ACC112 (cell line): ENCODE results near the gene JPH2.
A peak's percentile ranks its signal among the peaks of the same experiment; 100 is the strongest.

Experiments
- H2AFZ ChIP-seq: fragments of 200-600 bp; sonication (generic); one replicate; pipeline ENCODE4 v1.6.0; 2017; ENCODE audit warnings: antibody characterized with exemption, low read length; ENCODE audit not compliant: unreplicated experiment
- H3K27ac ChIP-seq: fragments of 200-600 bp; sonication (generic); 2 replicates; pipeline ENCODE4 v1.5.1; 2014; ENCODE audit warnings: low read depth, mild to moderate bottlenecking, antibody characterized with exemption, low read length, moderate library complexity
- H3K27me3 ChIP-seq: fragments of 200-600 bp; sonication (generic); 2 replicates; pipeline ENCODE4 v1.6.1; 2014; ENCODE audit warnings: mild to moderate bottlenecking, antibody characterized with exemption, low read length, moderate library complexity, mixed read lengths; ENCODE audit not compliant: insufficient read depth
- H3K36me3 ChIP-seq: fragments of 200-600 bp; sonication (generic); 2 replicates; pipeline ENCODE4 v1.6.1; 2016; ENCODE audit warnings: mild to moderate bottlenecking, antibody characterized with exemption, low read length, moderate library complexity, mixed read lengths; ENCODE audit not compliant: insufficient read depth
- H3K4me1 ChIP-seq: fragments of 200-600 bp; sonication (generic); one replicate; pipeline ENCODE4 v1.6.1; 2016; ENCODE audit warnings: low read length, mixed read lengths; ENCODE audit not compliant: insufficient read depth, unreplicated experiment, control insufficient read depth
- H3K4me3 ChIP-seq: fragments of 200-600 bp; sonication (generic); 2 replicates; pipeline ENCODE4 v1.5.1; 2014; ENCODE audit warnings: mild to moderate bottlenecking, low read depth, low read length
- H3K79me2 ChIP-seq: fragments of 200-600 bp; sonication (generic); one replicate; pipeline ENCODE4 v1.6.0; 2016; ENCODE audit warnings: low read length; ENCODE audit not compliant: control insufficient read depth, unreplicated experiment, insufficient read depth

JPH2 gene

GRCh38 chr20:44172572-44172950, 14.4 kb downstream of the JPH2 start:
- H3K27me3 ChIP-seq, result no peaks in the 10 kb centered on the region
- H3K79me2 ChIP-seq, result no peaks in the 10 kb centered on the region
- H3K4me3 ChIP-seq, result no peak overlapping the region
- no peak overlapping the region for H2AFZ ChIP-seq
- H3K4me1 ChIP-seq, result peaks cover 12% of the 10 kb centered on the region
- H3K36me3 ChIP-seq, result no peaks in the 10 kb centered on the region
- H3K27ac ChIP-seq, result no peak overlapping the region

- Histone ChIP-seq H3K36me3 (no peaks in the 10 kb centered on the region), H3K4me1 (peaks cover 13% of the 10 kb centered on the region), H3K27me3 (no peaks in the 10 kb centered on the region), H3K79me2 (no peaks in the 10 kb centered on the region), H3K27ac (no peak overlapping the region), H3K4me3 (no peak overlapping the region), H2AFZ (no peak overlapping the region)
These were observed 15.0 kb downstream of the JPH2 start for GRCh38 chr20:44171775-44172571.

- H3K36me3 ChIP-seq, result no peaks in the 10 kb centered on the region
- no peaks in the 10 kb centered on the region for H3K27me3 ChIP-seq
- peaks cover 23% of the 10 kb centered on the region for H3K4me1 ChIP-seq
- no peaks in the 10 kb centered on the region for H3K79me2 ChIP-seq
- no peak overlapping the region for H2AFZ ChIP-seq
- H3K4me3 ChIP-seq, result 0 out of 2 replicates have a peak overlapping the region, but pooled peaks have one; percentile 15
- no peak overlapping the region for H3K27ac ChIP-seq
These were observed 16.1 kb downstream of the JPH2 start for GRCh38 chr20:44170816-44171410.

- H2AFZ ChIP-seq, result no peak overlapping the region
- no peak overlapping the region for H3K4me3 ChIP-seq
- H3K36me3 ChIP-seq, result no peaks in the 10 kb centered on the region
- peaks cover 31% of the 10 kb centered on the region for H3K4me1 ChIP-seq
- no peak overlapping the region for H3K27ac ChIP-seq
- H3K79me2 ChIP-seq, result no peaks in the 10 kb centered on the region
- H3K27me3 ChIP-seq, result peaks cover 4% of the 10 kb centered on the region
These were observed 19.3 kb downstream of the JPH2 start for GRCh38 chr20:44167736-44168135.

- Histone ChIP-seq H3K36me3 (no peaks in the 10 kb centered on the region), H3K4me1 (peaks cover 27% of the 10 kb centered on the region), H3K4me3 (no peak overlapping the region), H3K79me2 (no peaks in the 10 kb centered on the region), H3K27me3 (peaks cover 4% of the 10 kb centered on the region), H2AFZ (no peak overlapping the region), H3K27ac (peak overlapping the region; percentile 40)
These were observed 20.5 kb downstream of the JPH2 start for GRCh38 chr20:44166477-44166876.

- no peaks in the 10 kb centered on the region for H3K79me2 ChIP-seq
- H2AFZ ChIP-seq, result no peak overlapping the region
- peaks cover 4% of the 10 kb centered on the region for H3K27me3 ChIP-seq
- H3K4me1 ChIP-seq, result peaks cover 22% of the 10 kb centered on the region
- no peaks in the 10 kb centered on the region for H3K36me3 ChIP-seq
- H3K4me3 ChIP-seq, result no peak overlapping the region
- H3K27ac ChIP-seq, result peak overlapping the region; percentile 40
These were observed 21.0 kb downstream of the JPH2 start for GRCh38 chr20:44166008-44166407.

- no peak overlapping the region for H2AFZ ChIP-seq
- no peak overlapping the region for H3K27ac ChIP-seq
- H3K4me3 ChIP-seq, result no peak overlapping the region
- H3K79me2 ChIP-seq, result no peaks in the 10 kb centered on the region
- peaks cover 20% of the 10 kb centered on the region for H3K27me3 ChIP-seq
- H3K4me1 ChIP-seq, result no peaks in the 10 kb centered on the region
- H3K36me3 ChIP-seq, result no peaks in the 10 kb centered on the region
These were observed 26.9 kb downstream of the JPH2 start for GRCh38 chr20:44160133-44160532.

GRCh38 chr20:44159711-44160110, 27.3 kb downstream of the JPH2 start:
- Histone ChIP-seq H3K4me1 (no peaks in the 10 kb centered on the region), H2AFZ (no peak overlapping the region), H3K27ac (no peak overlapping the region), H3K79me2 (no peaks in the 10 kb centered on the region), H3K4me3 (no peak overlapping the region), H3K36me3 (no peaks in the 10 kb centered on the region), H3K27me3 (peaks cover 20% of the 10 kb centered on the region)

GRCh38 chr20:44159125-44159524, 27.9 kb downstream of the JPH2 start:
- H3K36me3 ChIP-seq, result no peaks in the 10 kb centered on the region
- H3K27ac ChIP-seq, result no peak overlapping the region
- H3K4me1 ChIP-seq, result no peaks in the 10 kb centered on the region
- no peak overlapping the region for H2AFZ ChIP-seq
- no peaks in the 10 kb centered on the region for H3K79me2 ChIP-seq
- H3K4me3 ChIP-seq, result no peak overlapping the region
- H3K27me3 ChIP-seq, result peaks cover 20% of the 10 kb centered on the region

- no peaks in the 10 kb centered on the region for H3K4me1 ChIP-seq
- peaks cover 16% of the 10 kb centered on the region for H3K27me3 ChIP-seq
- no peak overlapping the region for H3K27ac ChIP-seq
- no peaks in the 10 kb centered on the region for H3K36me3 ChIP-seq
- H2AFZ ChIP-seq, result no peak overlapping the region
- H3K79me2 ChIP-seq, result no peaks in the 10 kb centered on the region
- no peak overlapping the region for H3K4me3 ChIP-seq
These were observed 29.9 kb downstream of the JPH2 start for GRCh38 chr20:44157061-44157460.

- Histone ChIP-seq H3K4me3 (no peak overlapping the region), H3K27me3 (peaks cover 16% of the 10 kb centered on the region), H2AFZ (no peak overlapping the region), H3K27ac (no peak overlapping the region), H3K79me2 (no peaks in the 10 kb centered on the region), H3K36me3 (no peaks in the 10 kb centered on the region), H3K4me1 (no peaks in the 10 kb centered on the region)
These were observed 32.4 kb downstream of the JPH2 start for GRCh38 chr20:44154521-44155001.
